ENCODE results near the gene ASTN1. TPM values are rescaled to one million over a fixed set of nuclear protein-coding genes. Genes with fewer than 3 reads are reported as not detected.

The ASTN1 gene
- total and polyA plus RNA-seq, 2 of the 4 experiments (the other 2 are of a cell fraction) = under 0.01 to 0.07 TPM

- Histone ChIP-seq H3K23ac (ENCODE audit: low read depth, low read length) (no peak overlapping the region), H3K27ac (ENCODE audit: insufficient read depth, low read length) (no peak overlapping the region), H3K27me3 (ENCODE audit: control insufficient read depth, insufficient read depth, low read length) (no peaks in the 10 kb centered on the region), H3K14ac (replicated peaks; ENCODE audit: low read depth, low read length) (no peak overlapping the region), H2BK15ac (ENCODE audit: low read depth, low read length) (no peak overlapping the region), H3K9me3 (ENCODE audit: control insufficient read depth, insufficient read depth, low read length) (no peaks in the 10 kb centered on the region), H4K8ac (ENCODE audit: low read depth in 2 of 2, low read length in 2 of 2) (no peak overlapping the region), H4K5ac (ENCODE audit: low read depth, low read length) (no peak overlapping the region), H3K18ac (ENCODE audit: low read depth, low read length) (no peak overlapping the region), H3K4me3 (ENCODE audit: insufficient read depth, low read depth, low read length) (no peak overlapping the region), H3K4me2 (ENCODE audit: low read depth, low read length) (no peak overlapping the region), H3K4me1 (ENCODE audit: control insufficient read depth, insufficient read depth, low read length) (no peaks in the 10 kb centered on the region), H4K20me1 (ENCODE audit: insufficient read depth, low read length) (no peaks in the 10 kb centered on the region), H2BK20ac (ENCODE audit: low read depth, low read length) (no peak overlapping the region), H3K9ac (ENCODE audit: low read depth, low read length) (no peak overlapping the region), H3K36me3 (ENCODE audit: control insufficient read depth, insufficient read depth, low read length) (no peaks in the 10 kb centered on the region), H4K91ac (ENCODE audit: insufficient read depth, low read depth, low read length) (no peak overlapping the region), H2AK9ac (replicated peaks; ENCODE audit: low read depth, low read length, poor library complexity) (no peak overlapping the region), H2BK5ac (ENCODE audit: low read depth, low read length, poor library complexity, severe bottlenecking) (no peak overlapping the region), H2AK5ac (ENCODE audit: low read depth, low read length) (no peak overlapping the region), H3K79me1 (ENCODE audit: low read depth in 1 of 2, low read length in 2 of 2) (no peaks in the 10 kb centered on the region), H2AFZ (replicated peaks; ENCODE audit: low read length, poor library complexity) (no peak overlapping the region), H2BK120ac (ENCODE audit: low read depth, low read length) (no peak overlapping the region), H3K9me1 (ENCODE audit: insufficient read depth, low read length) (no peaks in the 10 kb centered on the region), H3K4ac (ENCODE audit: low read depth, low read length) (no peak overlapping the region), H3K56ac (ENCODE audit: extremely low read depth, insufficient read depth, low read length) (no peak overlapping the region)
- ATAC-seq (ENCODE audit: low read depth) = no peak
- intact Hi-C loops (cut with micrococcal nuclease) (no loop called here), in situ Hi-C loops (cut with MboI; ENCODE audit: low sequenced_read_pairs) (no loop called here), dilution Hi-C loops (cut with HindIII; ENCODE audit: low sequenced_read_pairs, unreplicated experiment) (no loop called here)
- TF ChIP-seq NFE2L2 (IDR thresholded peaks at IDR 0.05; ENCODE audit: low read depth, low read length) (no peak), MAZ (IDR thresholded peaks at IDR 0.05; ENCODE audit: borderline replicate concordance, low read depth, low read length) (no peak), RAD21 (IDR thresholded peaks at IDR 0.05; ENCODE audit: low read length) (no peak)
- BruUV-seq (replicated peaks) = no TSS peak
- ChIA-PET POLR2A (ENCODE audit: unreplicated experiment) (no interaction called here), CTCF (no interaction called here)
- no peak for DNase-seq
- WGBS, 2 experiments (ENCODE audit: extremely low coverage in 2 of 2, insufficient read length in 1 of 2) = 33% methylated on average over 1 of the region's 4 CpGs; no CpG with 5 or more reads in 1 of the 2 experiments
These were observed 139.9 kb downstream of the ASTN1 start for GRCh38 chr1:177024623-177025022.

Measured in IMR-90 (cell line).